Neutrophil (primary cell): ENCODE measurements around the gene ATXN2.
A peak's percentile ranks its signal among the peaks of the same experiment; 100 is the strongest.
"Not testable (repeated sequence)": the region's sequence is repeated elsewhere in the genome, so short reads cannot be mapped to it uniquely, and the experiment has no call there.

Source experiments
- H3K27ac ChIP-seq: fragments of 200-600 bp; sonication (generic); 2 replicates; pipeline ENCODE4 v1.5.1; 2016; ENCODE audit warnings: mild to moderate bottlenecking, moderate library complexity
- H3K27me3 ChIP-seq: fragments of 200-600 bp; sonication (generic); 2 replicates; pipeline ENCODE4 v1.6.0; 2016; ENCODE audit warnings: mild to moderate bottlenecking
- H3K36me3 ChIP-seq: fragments of 200-600 bp; sonication (generic); 2 replicates; pipeline ENCODE4 v1.5.1; 2017
- H3K4me1 ChIP-seq, 2 experiments: fragments of 200-600 bp in 1 of 2; sonication (generic) in 1 of 2; 1 replicate in 1 of 2; 2 replicates in 1 of 2; pipeline versions ENCODE4 v1.5.1 to v1.6.1; 2013 to 2016; ENCODE audit warnings: low read depth in 1 of 2, low read length in 1 of 2, mild to moderate bottlenecking in 1 of 2, moderate library complexity in 1 of 2; ENCODE audit not compliant: control insufficient read depth in 1 of 2, insufficient read depth in 1 of 2
- H3K4me3 ChIP-seq, 2 experiments: fragments of 200-600 bp in 1 of 2; sonication (generic) in 1 of 2; 1 replicate in 1 of 2; 2 replicates in 1 of 2; pipeline ENCODE4 v1.5.1; 2013 to 2016; ENCODE audit warnings: low read depth in 1 of 2, low read length in 1 of 2, mild to moderate bottlenecking in 1 of 2, moderate library complexity in 1 of 2
- H3K9me3 ChIP-seq: fragments of 200-600 bp; sonication (generic); 2 replicates; pipeline ENCODE4 v1.5.1; 2016
- TF ChIP-seq, protein P1 (sequence below): fragments of 200-600 bp; sonication (generic); IDR thresholded peaks from 2 replicates; pipeline ENCODE4 v1.5.1; 2016; ENCODE audit warnings: antibody characterized with exemption

The ATXN2 gene

DNA sequence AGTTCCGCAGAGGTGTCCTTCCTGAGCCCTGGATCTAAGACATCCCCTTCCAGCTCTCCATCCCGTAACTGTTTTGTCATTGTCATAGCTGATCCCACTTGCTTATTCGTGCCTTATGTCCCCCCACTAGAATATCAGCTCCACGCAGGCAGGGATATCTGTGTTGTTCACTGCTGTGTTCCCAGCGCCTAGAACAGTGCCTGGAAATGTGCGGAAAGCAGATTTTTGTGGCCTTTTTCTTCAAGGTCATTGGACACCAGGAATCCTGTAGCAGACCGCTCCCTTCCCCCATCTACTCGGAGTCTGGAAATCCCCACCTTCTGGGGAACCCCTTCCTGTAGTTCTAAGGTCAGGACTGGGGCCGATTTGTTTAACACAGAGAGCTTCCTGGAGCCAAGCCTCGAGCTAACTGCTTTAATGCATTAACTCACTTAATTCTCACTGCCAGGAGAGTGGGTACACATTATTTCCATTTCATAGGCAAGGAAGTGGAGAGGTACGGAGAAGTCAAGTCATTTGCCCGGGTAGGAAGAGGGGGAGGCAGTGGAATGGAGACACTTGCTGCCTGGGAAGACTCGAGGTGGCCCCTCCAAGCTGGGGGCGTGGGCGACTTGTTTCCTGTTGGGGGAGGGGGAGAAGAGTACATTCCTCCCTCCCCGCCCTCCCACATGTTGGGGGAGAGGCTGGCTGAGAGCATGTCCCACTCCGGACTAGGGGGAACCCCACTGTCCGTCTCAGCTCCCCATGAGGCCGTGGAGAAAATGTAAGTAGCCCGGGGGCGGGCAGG, 194.6 kb downstream of the ATXN2 start:
- H3K27me3 ChIP-seq, result peaks cover 4% of the 10 kb centered on the region
- peak overlapping the region; percentile 85 to 96 for H3K4me3 ChIP-seq
- peaks cover 57 to 58% of the 10 kb centered on the region in 2 experiments for H3K4me1 ChIP-seq
- no peaks in the 10 kb centered on the region for H3K9me3 ChIP-seq
- TF ChIP-seq, protein P1, sequence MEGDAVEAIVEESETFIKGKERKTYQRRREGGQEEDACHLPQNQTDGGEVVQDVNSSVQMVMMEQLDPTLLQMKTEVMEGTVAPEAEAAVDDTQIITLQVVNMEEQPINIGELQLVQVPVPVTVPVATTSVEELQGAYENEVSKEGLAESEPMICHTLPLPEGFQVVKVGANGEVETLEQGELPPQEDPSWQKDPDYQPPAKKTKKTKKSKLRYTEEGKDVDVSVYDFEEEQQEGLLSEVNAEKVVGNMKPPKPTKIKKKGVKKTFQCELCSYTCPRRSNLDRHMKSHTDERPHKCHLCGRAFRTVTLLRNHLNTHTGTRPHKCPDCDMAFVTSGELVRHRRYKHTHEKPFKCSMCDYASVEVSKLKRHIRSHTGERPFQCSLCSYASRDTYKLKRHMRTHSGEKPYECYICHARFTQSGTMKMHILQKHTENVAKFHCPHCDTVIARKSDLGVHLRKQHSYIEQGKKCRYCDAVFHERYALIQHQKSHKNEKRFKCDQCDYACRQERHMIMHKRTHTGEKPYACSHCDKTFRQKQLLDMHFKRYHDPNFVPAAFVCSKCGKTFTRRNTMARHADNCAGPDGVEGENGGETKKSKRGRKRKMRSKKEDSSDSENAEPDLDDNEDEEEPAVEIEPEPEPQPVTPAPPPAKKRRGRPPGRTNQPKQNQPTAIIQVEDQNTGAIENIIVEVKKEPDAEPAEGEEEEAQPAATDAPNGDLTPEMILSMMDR, result no peak
- peak overlapping the region; percentile 95 for H3K27ac ChIP-seq
- H3K36me3 ChIP-seq, result no peaks in the 10 kb centered on the region

DNA sequence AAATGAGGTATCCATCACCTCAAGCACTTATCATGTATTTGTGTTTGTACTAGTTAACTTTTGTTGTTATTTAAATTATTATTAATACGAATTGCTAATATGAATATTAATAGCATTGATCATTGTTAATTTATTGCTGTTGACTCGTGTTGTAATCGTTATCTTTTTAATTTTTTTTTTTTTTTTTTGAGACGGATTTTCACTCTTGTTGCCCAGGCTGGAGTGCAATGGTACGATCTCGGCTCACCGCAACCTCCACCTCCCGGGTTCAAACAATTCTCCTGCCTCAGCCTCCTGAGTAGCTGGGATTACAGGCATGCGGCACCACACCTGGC, 196.7 kb downstream of the ATXN2 start:
- H3K4me1 ChIP-seq, result peaks cover 37% of the 10 kb centered on the region in 2 experiments
- H3K36me3 ChIP-seq, H3K9me3 ChIP-seq, H3K27me3 ChIP-seq: not testable (repeated sequence)
- peak overlapping the region; percentile 77 for H3K27ac ChIP-seq
- peak overlapping the region; percentile 57 to 70 for H3K4me3 ChIP-seq
